Mucosa of stomach (tissue), 1 donor: ENCODE results near the gene GEMIN7.
A peak's percentile ranks its signal among the peaks of the same experiment; 100 is the strongest.

ENCODE experiments used
- H3K27me3 ChIP-seq: one replicate; pipeline ENCODE4 v1.7.0; 2013; ENCODE audit warnings: mild to moderate bottlenecking, low read length; ENCODE audit not compliant: control insufficient read depth, insufficient read depth
- H3K36me3 ChIP-seq: one replicate; pipeline ENCODE4 v1.7.0; 2013; ENCODE audit warnings: low read length; ENCODE audit not compliant: control insufficient read depth, insufficient read depth
- H3K4me1 ChIP-seq: one replicate; pipeline ENCODE4 v1.7.0; 2013; ENCODE audit warnings: mild to moderate bottlenecking, low read length; ENCODE audit not compliant: control insufficient read depth, insufficient read depth
- H3K4me3 ChIP-seq: one replicate; pipeline ENCODE4 v1.7.0; 2013; ENCODE audit warnings: low read length
- H3K9ac ChIP-seq: one replicate; pipeline ENCODE4 v1.7.0; 2013; ENCODE audit warnings: mild to moderate bottlenecking, low read length, moderate library complexity
- H3K9me3 ChIP-seq: one replicate; pipeline ENCODE4 v1.7.0; 2013; ENCODE audit warnings: mild to moderate bottlenecking, low read length, moderate library complexity; ENCODE audit not compliant: control insufficient read depth
- donor health status: Pancreatic carcinoma.

Gene GEMIN7

DNA sequence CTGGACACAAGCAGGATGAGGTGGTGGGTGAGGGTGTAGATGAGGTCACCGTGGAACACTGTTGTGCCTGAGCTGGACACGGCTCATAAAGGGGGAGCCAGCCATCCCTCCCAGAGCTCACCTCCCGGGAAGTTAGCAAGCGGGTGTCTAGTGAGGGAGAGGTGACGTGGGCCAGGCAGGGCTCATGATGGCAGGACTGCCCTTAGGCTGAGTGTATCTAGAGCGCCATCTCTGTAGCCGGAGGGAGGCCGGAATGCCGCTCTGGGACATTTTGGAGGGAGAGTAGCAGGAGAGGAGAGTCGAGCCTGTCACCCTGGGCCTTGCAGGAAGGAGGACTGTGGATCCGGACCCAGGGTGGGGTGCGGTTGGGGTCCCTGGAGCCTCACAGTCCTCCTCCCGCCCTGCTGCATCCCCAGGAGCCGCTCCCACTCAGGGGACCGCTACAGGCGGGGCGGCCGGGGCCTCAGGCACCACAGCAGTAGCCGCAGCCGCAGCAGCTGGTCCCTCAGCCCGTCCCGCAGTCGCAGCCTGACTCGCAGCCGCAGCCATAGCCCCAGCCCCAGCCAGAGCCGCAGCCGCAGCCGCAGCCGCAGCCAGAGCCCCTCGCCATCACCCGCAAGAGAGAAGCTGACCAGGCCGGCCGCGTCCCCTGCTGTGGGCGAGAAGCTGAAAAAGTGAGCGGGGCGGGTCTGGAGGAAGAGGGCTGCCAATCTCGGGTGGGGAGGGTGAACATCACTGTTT is 12.0 kb upstream of the GEMIN7 start:
- Histone ChIP-seq H3K27me3 (no peaks in the 10 kb centered on the region), H3K4me3 (no peak overlapping the region), H3K36me3 (peaks cover 5% of the 10 kb centered on the region), H3K4me1 (peaks cover 29% of the 10 kb centered on the region), H3K9ac (no peak overlapping the region), H3K9me3 (no peaks in the 10 kb centered on the region)

DNA sequence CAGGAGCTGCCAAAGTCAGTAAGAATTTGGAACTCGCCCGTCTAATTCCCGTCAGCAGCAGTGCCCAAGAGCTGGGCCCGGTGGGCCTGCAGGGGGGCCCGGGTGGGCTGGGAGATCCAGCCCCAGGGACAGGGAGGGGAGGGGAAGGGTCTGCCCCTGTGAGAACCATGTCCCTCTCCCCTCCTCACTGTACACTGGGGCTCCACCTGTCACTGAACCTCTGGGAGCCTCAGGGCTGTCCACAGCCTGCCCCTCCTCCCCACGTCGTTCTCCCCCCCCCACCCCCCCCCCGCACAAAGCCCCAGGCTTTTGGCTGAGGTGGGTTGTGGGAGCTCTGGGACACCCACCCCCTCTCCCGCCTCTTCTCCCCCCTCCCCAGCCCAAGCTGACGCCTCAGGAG is 11.0 kb upstream of the GEMIN7 start:
- no peak overlapping the region for H3K4me3 ChIP-seq
- peaks cover 32% of the 10 kb centered on the region for H3K4me1 ChIP-seq
- H3K9me3 ChIP-seq: no peaks in the 10 kb centered on the region
- H3K27me3 ChIP-seq: no peaks in the 10 kb centered on the region
- H3K36me3 ChIP-seq: peaks cover 5% of the 10 kb centered on the region
- H3K9ac ChIP-seq: no peak overlapping the region

DNA sequence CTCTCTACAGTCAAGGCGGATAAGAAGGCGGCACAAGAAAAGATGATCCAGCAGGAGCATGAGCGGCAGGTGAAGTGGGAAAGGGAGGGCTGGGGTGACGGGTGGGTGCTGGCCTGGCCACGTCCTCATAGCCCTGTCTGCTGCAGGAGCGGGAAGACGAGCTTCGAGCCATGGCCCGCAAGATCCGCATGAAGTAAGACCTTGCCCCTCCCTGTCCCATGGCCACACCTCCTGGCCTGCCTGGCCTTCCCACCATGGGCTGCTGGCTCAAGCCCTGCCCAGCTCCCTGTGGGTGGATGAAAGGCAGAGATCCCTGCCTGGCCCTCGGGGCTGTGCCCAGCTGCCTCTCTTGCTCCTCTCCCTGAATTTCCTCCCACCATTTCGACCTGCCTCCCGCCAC is 10.0 kb upstream of the GEMIN7 start:
- Histone ChIP-seq H3K36me3 (peaks cover 5% of the 10 kb centered on the region), H3K9me3 (no peaks in the 10 kb centered on the region), H3K4me3 (no peak overlapping the region), H3K4me1 (peaks cover 32% of the 10 kb centered on the region), H3K27me3 (no peaks in the 10 kb centered on the region), H3K9ac (no peak overlapping the region)

DNA sequence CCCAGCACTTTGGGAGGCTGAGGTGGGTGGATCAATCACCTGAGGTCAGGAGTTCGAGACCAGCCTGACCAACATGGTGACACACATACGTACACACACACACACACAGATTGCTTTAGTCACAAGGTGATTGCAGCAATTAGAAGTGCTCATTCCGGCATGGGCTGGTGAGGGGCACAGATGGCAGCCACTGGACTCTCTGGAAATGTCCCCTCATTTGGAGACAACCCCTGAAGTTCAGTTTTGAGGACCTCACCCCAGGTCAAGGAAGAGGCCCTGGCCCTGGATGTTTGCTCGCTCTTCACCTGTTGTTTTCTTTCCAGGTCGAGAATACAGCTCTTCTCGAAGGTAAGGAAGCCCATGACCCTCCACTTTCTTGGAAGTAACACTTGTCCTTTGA is 8.8 kb upstream of the GEMIN7 start:
- no peaks in the 10 kb centered on the region for H3K9me3 ChIP-seq
- H3K9ac ChIP-seq: no peak overlapping the region
- H3K4me1 ChIP-seq: peaks cover 32% of the 10 kb centered on the region
- no peaks in the 10 kb centered on the region for H3K27me3 ChIP-seq
- H3K36me3 ChIP-seq: no peaks in the 10 kb centered on the region
- H3K4me3 ChIP-seq: no peak overlapping the region

DNA sequence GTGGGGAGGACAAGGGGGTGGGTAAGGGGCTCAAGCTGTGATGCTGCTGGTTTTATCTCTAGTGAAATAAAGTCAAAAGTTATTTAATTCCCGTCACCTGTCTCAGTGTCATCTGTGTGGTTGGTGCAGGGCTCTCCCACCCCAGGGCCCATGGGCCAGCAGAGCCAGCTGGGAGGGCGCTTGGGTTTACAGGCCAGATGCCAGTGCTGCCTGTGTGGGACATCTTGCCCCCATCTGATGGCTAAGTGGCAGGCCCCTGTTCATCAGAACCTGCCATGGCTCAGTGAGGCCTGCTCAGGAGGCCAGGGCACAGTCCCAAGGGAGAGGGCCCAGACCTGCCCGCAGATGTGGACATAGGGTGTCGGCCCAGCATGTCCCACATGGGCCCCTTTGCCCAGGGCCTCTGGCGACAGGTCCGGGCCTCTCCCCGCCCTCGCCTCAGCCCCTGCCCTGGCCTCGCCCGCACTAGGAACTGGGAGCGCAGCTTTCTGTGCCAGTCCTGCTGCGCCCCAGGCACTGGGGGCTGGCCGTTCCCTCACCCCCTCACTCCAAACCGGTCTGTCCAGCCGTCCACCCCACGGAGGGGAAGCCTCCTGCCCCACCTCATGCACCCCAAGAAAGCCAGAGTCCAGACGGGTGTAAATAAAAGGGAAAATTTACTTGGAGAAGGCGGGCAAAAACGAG is 8.1 kb upstream of the GEMIN7 start:
- H3K4me1 ChIP-seq: peaks cover 32% of the 10 kb centered on the region
- H3K9ac ChIP-seq: peak overlapping the region; percentile 28
- no peaks in the 10 kb centered on the region for H3K27me3 ChIP-seq
- H3K36me3 ChIP-seq: no peaks in the 10 kb centered on the region
- no peak overlapping the region for H3K4me3 ChIP-seq
- no peaks in the 10 kb centered on the region for H3K9me3 ChIP-seq

DNA sequence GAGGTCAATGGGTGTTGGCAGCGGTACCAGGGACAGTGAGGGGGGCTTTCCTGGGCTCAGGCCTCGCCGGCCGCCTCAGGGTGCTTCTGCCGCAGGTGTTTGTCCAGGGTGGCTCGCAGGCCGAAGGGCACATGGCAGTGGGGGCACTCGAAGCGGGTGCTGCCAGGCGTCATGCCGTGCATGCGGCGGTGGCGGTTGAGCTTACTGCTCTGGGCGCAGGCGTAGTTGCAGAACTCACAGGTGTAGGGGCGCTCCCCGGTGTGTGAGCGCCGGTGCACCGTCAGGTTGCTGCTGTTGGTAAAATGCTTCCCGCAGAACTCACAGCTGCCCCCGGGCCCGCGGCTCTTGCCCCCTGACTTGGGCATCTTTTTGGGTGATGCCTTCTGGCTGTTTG is 7.5 kb upstream of the GEMIN7 start:
- H3K9me3 ChIP-seq: no peaks in the 10 kb centered on the region
- H3K27me3 ChIP-seq: no peaks in the 10 kb centered on the region
- no peak overlapping the region for H3K4me3 ChIP-seq
- H3K4me1 ChIP-seq: peaks cover 33% of the 10 kb centered on the region
- peak overlapping the region; percentile 28 for H3K9ac ChIP-seq
- no peaks in the 10 kb centered on the region for H3K36me3 ChIP-seq

DNA sequence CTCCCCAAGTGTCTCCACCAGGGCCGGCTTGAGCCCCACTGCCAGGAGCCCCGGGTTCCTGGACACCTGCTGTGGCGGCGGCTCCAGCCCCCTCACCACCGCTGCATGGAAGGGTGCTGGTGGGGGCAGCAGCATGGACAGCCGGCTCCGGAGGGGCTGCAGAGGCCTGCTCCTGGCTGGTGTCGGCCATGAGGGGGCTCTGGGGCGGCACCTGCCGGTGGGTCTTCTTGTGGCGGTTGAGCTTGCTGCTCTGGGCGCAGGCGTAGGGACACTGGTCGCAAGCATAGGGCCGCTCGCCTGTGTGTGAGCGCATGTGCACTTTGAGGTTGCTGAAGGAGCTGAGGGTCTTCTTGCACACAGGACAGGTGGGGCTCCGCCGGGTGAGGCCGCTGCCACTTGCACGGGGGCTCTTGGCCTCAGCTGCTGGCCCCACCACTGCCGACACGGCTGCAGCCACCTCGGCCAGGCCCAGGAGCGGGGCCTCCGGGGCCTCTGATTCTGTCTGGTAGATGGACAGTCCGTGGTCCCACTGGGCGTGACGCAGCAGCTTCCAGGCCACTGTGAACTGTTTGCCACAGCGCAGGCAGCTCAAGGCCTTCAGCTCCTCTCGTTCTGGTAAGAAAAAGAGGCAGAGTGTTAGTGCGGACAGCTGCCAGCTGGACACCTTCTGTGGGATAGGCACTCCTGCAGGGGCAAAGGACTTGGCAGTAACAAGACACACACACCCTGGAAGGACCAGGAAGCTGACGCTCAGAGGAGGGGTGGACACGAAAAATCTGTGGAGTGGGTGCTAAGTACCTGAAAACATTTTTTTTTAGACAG is 6.9 kb upstream of the GEMIN7 start:
- Histone ChIP-seq H3K4me1 (peaks cover 40% of the 10 kb centered on the region), H3K36me3 (no peaks in the 10 kb centered on the region), H3K4me3 (no peak overlapping the region), H3K27me3 (no peaks in the 10 kb centered on the region), H3K9ac (no peak overlapping the region), H3K9me3 (no peaks in the 10 kb centered on the region)

DNA sequence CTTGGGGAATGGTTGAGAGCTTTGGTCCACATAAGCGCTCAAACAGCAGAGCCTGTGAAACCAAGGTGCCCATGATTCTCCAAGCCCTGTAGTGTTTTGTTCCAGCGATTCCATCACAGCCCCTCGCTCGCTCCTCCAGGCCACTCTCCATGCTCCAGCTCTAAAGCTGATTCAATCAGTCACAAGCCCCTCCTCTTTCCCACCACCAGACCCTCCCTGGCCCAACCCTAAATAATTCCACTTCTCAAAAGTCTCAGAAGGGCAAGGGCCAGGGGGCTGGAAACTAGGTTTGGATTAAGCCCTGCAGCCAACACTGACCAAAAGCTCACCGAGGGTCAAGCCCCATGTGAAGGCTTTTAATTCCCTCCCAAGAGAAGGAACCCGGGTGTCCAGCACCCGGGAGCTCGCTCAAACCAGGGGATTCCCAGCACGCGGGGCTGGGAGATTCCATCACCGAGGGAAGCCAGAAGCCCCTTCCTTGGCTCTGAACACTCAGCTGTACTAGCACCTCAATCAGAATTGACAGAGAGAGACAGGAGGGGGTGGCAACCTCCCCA is 4.2 kb upstream of the GEMIN7 start:
- no peaks in the 10 kb centered on the region for H3K36me3 ChIP-seq
- no peaks in the 10 kb centered on the region for H3K9me3 ChIP-seq
- H3K4me1 ChIP-seq: peaks cover 43% of the 10 kb centered on the region
- no peaks in the 10 kb centered on the region for H3K27me3 ChIP-seq
- peak overlapping the region; percentile 44 for H3K9ac ChIP-seq
- H3K4me3 ChIP-seq: no peak overlapping the region

DNA sequence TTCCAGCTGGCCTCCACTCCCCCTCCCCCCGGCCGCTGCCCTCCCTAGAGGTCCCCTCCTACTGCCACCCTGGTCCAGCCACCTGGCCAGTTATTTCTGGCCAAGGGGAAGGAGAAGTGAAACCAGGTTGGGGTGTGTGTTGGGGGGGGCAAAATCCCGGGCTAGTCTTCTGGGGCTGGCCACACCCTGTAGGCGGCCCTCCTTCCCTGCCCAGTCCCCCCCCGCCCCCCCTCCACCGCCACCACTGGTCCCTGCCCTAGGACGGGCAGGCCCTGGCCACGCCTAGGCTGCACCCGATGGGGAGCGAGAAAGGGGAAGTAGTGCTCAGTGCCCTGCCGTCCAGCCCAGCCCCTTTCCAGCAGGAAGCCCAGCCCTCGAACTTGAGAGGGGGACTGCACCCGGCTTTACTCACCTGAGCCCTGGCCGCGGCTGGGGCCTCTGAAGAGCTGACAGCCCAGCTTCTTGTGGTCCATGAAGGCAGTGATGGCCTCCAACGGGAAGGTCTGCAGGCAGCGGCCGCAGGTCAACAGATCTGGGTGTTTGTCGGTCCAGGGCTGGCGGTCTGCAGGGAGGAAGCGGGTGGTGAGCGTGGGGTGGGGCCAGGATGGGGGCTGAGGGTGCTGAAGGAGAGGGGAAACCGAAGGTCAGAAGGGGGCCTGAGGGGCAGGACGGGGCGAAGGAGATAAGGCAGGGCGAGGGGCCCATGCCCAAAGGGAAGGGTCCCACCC is 3.6 kb upstream of the GEMIN7 start:
- Histone ChIP-seq H3K27me3 (no peaks in the 10 kb centered on the region), H3K4me3 (peak overlapping the region; percentile 56), H3K9me3 (no peaks in the 10 kb centered on the region), H3K4me1 (peaks cover 44% of the 10 kb centered on the region), H3K9ac (peak overlapping the region; percentile 64), H3K36me3 (no peaks in the 10 kb centered on the region)

DNA sequence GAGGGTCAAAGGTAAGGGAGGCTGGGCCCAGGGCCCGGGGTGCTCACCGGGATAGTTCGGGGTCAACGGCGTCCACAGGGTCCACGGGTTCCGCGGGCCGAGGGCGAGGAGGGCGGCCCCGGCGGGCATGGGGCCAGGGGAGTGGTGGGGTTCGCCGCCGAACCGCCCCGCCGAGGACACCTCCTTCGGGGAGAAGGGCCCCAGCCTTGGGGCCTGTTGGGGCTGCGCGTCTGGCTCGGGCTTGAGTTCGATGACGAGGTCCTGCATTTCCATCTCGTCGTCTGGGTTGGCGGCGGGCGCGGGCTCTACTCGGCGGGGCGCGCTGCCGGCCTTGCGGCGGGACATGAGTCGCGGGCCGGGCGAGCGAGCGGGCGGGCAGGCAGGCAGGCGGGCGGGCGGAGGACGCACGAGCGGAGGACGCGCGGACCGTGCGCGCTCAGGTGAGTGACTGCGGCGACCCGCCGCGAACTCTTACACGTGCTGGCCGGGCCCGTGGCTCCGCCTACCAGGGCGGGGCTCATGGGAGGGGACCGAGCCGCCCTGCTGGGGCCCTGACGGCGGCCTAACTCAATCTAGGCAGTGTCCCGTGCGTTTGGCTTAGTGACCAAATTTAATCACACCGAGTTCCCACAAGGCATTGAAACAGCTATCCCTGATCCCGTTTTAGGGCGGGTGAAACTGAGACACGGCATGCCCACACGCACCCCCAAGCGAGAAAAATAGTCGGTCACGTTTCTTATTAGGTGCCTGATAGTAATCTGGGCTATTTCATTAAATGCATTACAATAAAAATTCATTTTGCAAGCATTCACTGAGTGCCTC is 2.8 kb upstream of the GEMIN7 start, which contains the start of gene ZNF296:
Gene ZNF296 (minus strand): TSS at position 450 of the 822 bp plus-strand sequence. CDS start 105 bp downstream, at position 345.
- no peaks in the 10 kb centered on the region for H3K27me3 ChIP-seq
- H3K9ac ChIP-seq: peak within 1 kb of the TSS; percentile 64
- no peaks in the 10 kb centered on the region for H3K9me3 ChIP-seq
- peak within 1 kb of the TSS; percentile 56 for H3K4me3 ChIP-seq
- no peaks in the 10 kb centered on the region for H3K36me3 ChIP-seq
- H3K4me1 ChIP-seq: peaks cover 43% of the 10 kb centered on the region
